Caco-2 (cell line): ENCODE measurements around the gene SAMMSON. TPM values are rescaled to one million over a fixed set of nuclear protein-coding genes. Genes with fewer than 3 reads are reported as not detected.

ENCODE experiments used
- BruUV-seq: library from RNA; stranded (reverse); fragments of 400-500 nt; replicated peaks from 2 replicates; lab custom pipeline; 2021; lab: Mats Ljungman, UMichigan
- CTCF ChIA-PET: fragments of 300-600 bp; sonication (Branson Sonifier 250); formaldehyde crosslinking; loops from one replicate; lab custom pipeline; 2022; ENCODE audit warnings: antibody characterized with exemption; lab: Charles Lee
- POLR2A ChIA-PET: fragments of 300-600 bp; sonication (Branson Sonifier 250); formaldehyde crosslinking; loops from one replicate; lab custom pipeline; 2022; ENCODE audit warnings: antibody characterized with exemption; lab: Charles Lee
- DNase-seq, 2 experiments: peaks; one replicate each; pipeline versions ENCODE4 v3.0.0 to v3.0.0-alpha.2; 2020 to 2022
- H3K27me3 ChIP-seq: replicated peaks from 2 replicates; pipeline ENCODE4 v1.6.0; 2011; ENCODE audit warnings: low read length; ENCODE audit not compliant: control insufficient read depth, insufficient read depth
- H3K36me3 ChIP-seq: 2 replicates; pipeline ENCODE4 v1.5.1; 2011; ENCODE audit warnings: low read length; ENCODE audit not compliant: control insufficient read depth, insufficient read depth
- H3K4me1 ChIP-seq: fragments of 250-450 bp; sonication (Bioruptor Pico); 2 replicates; pipeline ENCODE4 v1.5.1; 2020; ENCODE audit warnings: mild to moderate bottlenecking
- H3K4me3 ChIP-seq: 2 replicates; pipeline ENCODE4 v1.5.1; 2011; ENCODE audit warnings: low read depth, mild to moderate bottlenecking, control low read depth, low read length
- H3K9me3 ChIP-seq: fragments of 250-450 bp; sonication (Bioruptor Pico); 2 replicates; pipeline ENCODE4 v1.5.1; 2020; ENCODE audit warnings: mild to moderate bottlenecking, moderate library complexity
- H3K27ac Mint-ChIP-seq: one replicate; pipeline ENCODE4 v1.8.0; 2022; ENCODE audit warnings: mixed read lengths; ENCODE audit not compliant: unreplicated experiment
- H3K27me3 Mint-ChIP-seq: one replicate; pipeline ENCODE4 v1.8.0; 2022; ENCODE audit warnings: mixed read lengths; ENCODE audit not compliant: insufficient read depth, unreplicated experiment
- H3K36me3 Mint-ChIP-seq: one replicate; pipeline ENCODE4 v1.8.0; 2022; ENCODE audit warnings: mild to moderate bottlenecking, mixed read lengths; ENCODE audit not compliant: insufficient read depth, unreplicated experiment
- H3K4me1 Mint-ChIP-seq: one replicate; pipeline ENCODE4 v1.8.0; 2022; ENCODE audit warnings: low read depth, mixed read lengths; ENCODE audit not compliant: unreplicated experiment
- H3K4me3 Mint-ChIP-seq: one replicate; pipeline ENCODE4 v1.8.0; 2022; ENCODE audit warnings: mild to moderate bottlenecking, moderate library complexity, mixed read lengths; ENCODE audit not compliant: unreplicated experiment
- H3K9me3 Mint-ChIP-seq: one replicate; pipeline ENCODE4 v1.8.0; 2022; ENCODE audit warnings: mixed read lengths; ENCODE audit not compliant: unreplicated experiment
- intact Hi-C: fragments of 100-400 bp; cut with micrococcal nuclease; formaldehyde crosslinking; loops from one replicate; pipeline ENCODE4 v1.10.0; 2022; ENCODE audit not compliant: unreplicated experiment
- total RNA-seq: library from RNA; stranded (reverse); gene quantifications from 2 replicates; pipeline ENCODE4 v1.2.3, GENCODE V29; 2022
- TF ChIP-seq, protein P1 (sequence below), 2 experiments: fragments of 200-600 bp in 1 of 2; IDR thresholded peaks; 1 replicate in 1 of 2; 2 replicates in 1 of 2; pipeline versions ENCODE4 v1.5.1 to v1.8.0; 2011 to 2022; ENCODE audit warnings: antibody characterized with exemption in 1 of 2, control low read depth in 1 of 2, inconsistent platforms in 1 of 2, low read depth in 1 of 2, low read length in 1 of 2, mild to moderate bottlenecking in 1 of 2, moderate library complexity in 1 of 2; ENCODE audit not compliant: insufficient read depth in 1 of 2, severe bottlenecking in 1 of 2, unreplicated experiment in 1 of 2

The SAMMSON gene
- total RNA-seq, 1 experiment from 2014 or later: not detected

DNA sequence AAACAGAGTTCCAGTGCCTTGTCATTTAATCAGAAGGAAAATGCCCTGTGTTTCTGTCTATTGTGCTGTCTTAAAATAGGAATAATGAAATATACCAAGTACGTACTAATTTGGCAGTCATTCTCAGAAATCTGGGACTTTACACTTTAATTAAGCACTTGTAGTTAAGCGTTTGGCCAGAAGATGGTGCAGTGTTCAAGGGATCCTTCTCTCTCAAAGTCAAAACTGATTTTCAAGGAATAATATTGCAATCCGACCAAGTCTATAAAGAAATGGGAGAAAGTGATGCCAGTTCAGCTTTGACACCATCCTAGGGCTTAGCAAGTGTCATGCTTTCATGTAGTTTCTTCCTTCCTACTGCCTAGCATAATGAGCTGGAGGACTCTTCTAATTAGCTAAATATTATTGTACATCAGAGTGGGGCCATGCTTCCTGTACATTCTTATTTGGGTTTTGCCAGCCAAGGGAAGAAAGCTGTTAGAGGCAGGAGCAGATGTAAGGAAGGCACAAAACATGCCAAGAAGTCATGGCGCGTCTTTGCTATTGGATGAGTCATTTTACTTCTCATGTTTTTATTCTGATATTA lies 64.8 kb downstream of the SAMMSON start:
- intact Hi-C loops: loop anchor here (1.0 to 2.0 kb wide), 2 partner anchors 295 to 1589 kb away; no protein-coding TSS in a partner anchor
- Histone ChIP-seq H3K36me3 (no peaks in the 10 kb centered on the region), H3K4me3 (no peak overlapping the region), H3K9me3 (no peaks in the 10 kb centered on the region), H3K4me1 (no peaks in the 10 kb centered on the region), H3K27me3 (no peaks in the 10 kb centered on the region)
- no peak overlapping the region for H3K27ac Mint-ChIP-seq
- TF ChIP-seq, protein P1, sequence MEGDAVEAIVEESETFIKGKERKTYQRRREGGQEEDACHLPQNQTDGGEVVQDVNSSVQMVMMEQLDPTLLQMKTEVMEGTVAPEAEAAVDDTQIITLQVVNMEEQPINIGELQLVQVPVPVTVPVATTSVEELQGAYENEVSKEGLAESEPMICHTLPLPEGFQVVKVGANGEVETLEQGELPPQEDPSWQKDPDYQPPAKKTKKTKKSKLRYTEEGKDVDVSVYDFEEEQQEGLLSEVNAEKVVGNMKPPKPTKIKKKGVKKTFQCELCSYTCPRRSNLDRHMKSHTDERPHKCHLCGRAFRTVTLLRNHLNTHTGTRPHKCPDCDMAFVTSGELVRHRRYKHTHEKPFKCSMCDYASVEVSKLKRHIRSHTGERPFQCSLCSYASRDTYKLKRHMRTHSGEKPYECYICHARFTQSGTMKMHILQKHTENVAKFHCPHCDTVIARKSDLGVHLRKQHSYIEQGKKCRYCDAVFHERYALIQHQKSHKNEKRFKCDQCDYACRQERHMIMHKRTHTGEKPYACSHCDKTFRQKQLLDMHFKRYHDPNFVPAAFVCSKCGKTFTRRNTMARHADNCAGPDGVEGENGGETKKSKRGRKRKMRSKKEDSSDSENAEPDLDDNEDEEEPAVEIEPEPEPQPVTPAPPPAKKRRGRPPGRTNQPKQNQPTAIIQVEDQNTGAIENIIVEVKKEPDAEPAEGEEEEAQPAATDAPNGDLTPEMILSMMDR (IDR thresholded peaks at IDR 0.05; ENCODE audit: insufficient read depth in 1 of 2, low read depth in 1 of 2, low read length in 1 of 2, severe bottlenecking in 1 of 2, unreplicated experiment in 1 of 2): peak; percentile 60 to 61
- POLR2A ChIA-PET: no interaction called here
- BruUV-seq: no TSS peak
- CTCF ChIA-PET: interaction anchor here (0.6 kb wide), 2 partner anchors 40 to 1590 kb away, joined by 3 read pairs; no protein-coding TSS in a partner anchor
- H3K9me3 Mint-ChIP-seq: no peaks in the 10 kb centered on the region
- no peak overlapping the region for H3K4me3 Mint-ChIP-seq
- peaks cover 8% of the 10 kb centered on the region for H3K27me3 Mint-ChIP-seq
- peak in 1 of 2 experiments; percentile 28 for DNase-seq
- H3K4me1 Mint-ChIP-seq: no peaks in the 10 kb centered on the region
- H3K36me3 Mint-ChIP-seq: no peaks in the 10 kb centered on the region

DNA sequence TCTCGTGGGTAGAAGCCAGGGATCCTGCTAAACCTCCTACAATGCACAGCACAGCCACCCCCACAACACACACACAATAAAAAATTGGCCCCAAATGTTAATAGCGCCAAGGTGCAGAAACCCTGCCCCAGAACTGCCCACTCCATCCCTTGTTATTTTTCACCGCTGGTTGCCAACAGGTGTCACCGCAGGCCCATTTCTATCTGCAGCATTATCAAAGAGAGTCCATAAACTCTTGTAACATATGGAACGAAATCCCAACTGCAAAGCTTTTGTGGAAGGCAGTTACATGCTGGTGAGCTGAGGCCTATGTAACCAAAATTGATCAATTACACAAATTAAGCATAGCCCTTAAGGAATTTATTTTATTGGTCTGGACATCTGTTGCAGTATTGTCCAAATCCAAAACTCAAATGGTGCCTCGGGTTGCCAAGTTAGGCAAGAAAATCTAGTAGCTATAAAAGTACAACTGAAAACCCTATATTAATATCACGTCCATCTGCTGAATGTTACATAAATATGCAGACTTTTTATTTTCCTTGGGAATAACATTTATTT lies 66.2 kb downstream of the SAMMSON start:
- ChIA-PET POLR2A (no interaction called here), CTCF (no interaction called here)
- H3K4me3 Mint-ChIP-seq: no peak overlapping the region
- Histone ChIP-seq H3K4me3 (no peak overlapping the region), H3K9me3 (no peaks in the 10 kb centered on the region), H3K36me3 (no peaks in the 10 kb centered on the region), H3K4me1 (no peaks in the 10 kb centered on the region), H3K27me3 (no peaks in the 10 kb centered on the region)
- DNase-seq: no peak
- H3K36me3 Mint-ChIP-seq: no peaks in the 10 kb centered on the region
- TF ChIP-seq, protein P1 (IDR thresholded peaks at IDR 0.05; ENCODE audit: insufficient read depth in 1 of 2, low read depth in 1 of 2, low read length in 1 of 2, severe bottlenecking in 1 of 2, unreplicated experiment in 1 of 2): no peak
- BruUV-seq: no TSS peak
- intact Hi-C loops: loop anchor here (2.0 to 5.0 kb wide), 2 partner anchors 42 to 1587 kb away; no protein-coding TSS in a partner anchor
- peaks cover 8% of the 10 kb centered on the region for H3K27me3 Mint-ChIP-seq
- no peaks in the 10 kb centered on the region for H3K9me3 Mint-ChIP-seq
- no peak overlapping the region for H3K27ac Mint-ChIP-seq
- H3K4me1 Mint-ChIP-seq: no peaks in the 10 kb centered on the region

DNA sequence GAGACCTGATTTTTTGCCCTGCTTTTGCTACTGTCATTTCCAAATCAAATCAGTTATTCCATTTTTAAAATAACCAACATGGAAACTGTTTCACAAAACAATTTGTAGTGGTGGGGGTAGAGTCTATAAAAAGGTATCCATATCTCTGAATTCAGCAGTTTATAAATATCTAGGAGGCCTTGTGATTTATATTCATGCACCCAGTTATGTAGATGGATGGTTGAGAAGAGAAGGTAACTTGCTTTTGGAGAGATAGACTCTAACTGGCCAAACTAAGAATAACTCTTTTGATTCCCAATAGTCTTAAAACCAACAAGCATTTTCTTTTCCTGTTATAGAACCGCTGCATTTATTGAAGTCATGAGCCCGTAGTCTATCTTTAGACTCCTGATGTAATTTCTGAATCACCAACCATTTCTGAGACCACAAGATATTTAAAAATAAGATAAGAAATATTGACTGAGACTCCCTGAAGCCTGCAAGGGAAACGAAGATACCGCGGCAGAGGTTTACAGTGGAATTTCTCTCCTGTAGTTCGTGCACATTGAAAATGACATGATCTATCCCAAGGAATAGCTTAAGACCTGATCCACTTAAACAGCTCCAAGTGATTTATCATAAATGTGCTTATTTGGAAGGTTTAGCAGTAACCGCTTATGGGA lies 68.5 kb downstream of the SAMMSON start:
- Mint-ChIP-seq H3K27me3 (peaks cover 11% of the 10 kb centered on the region), H3K4me1 (no peaks in the 10 kb centered on the region), H3K27ac (no peak overlapping the region), H3K9me3 (no peaks in the 10 kb centered on the region), H3K4me3 (no peak overlapping the region), H3K36me3 (no peaks in the 10 kb centered on the region)
- TF ChIP-seq, protein P1 (IDR thresholded peaks at IDR 0.05; ENCODE audit: insufficient read depth in 1 of 2, low read depth in 1 of 2, low read length in 1 of 2, severe bottlenecking in 1 of 2, unreplicated experiment in 1 of 2): no peak
- no peak for DNase-seq
- H3K4me1 ChIP-seq: no peaks in the 10 kb centered on the region
- BruUV-seq: no TSS peak
- no peaks in the 10 kb centered on the region for H3K27me3 ChIP-seq
- no peaks in the 10 kb centered on the region for H3K36me3 ChIP-seq
- intact Hi-C loops: loop anchor here (5.0 kb wide), 1 partner anchor 39 kb away; no protein-coding TSS in a partner anchor
- no peaks in the 10 kb centered on the region for H3K9me3 ChIP-seq
- no peak overlapping the region for H3K4me3 ChIP-seq
- ChIA-PET CTCF (no interaction called here), POLR2A (no interaction called here)
